Vagina (tissue), 2 donors: Measurements from ENCODE around the gene GUCY1A1.

ENCODE experiments used
- POLR2A ChIP-seq, 2 donors: fragments of 450-650 bp; IDR thresholded peaks; one replicate each; pipeline ENCODE4 v1.6.1; 2017; ENCODE audit warnings: antibody characterized with exemption in 2 of 2, mild to moderate bottlenecking in 2 of 2, moderate library complexity in 2 of 2
- POLR2AphosphoS5 ChIP-seq, 2 donors: sonication (generic); formaldehyde crosslinking; IDR thresholded peaks; one replicate each; pipeline ENCODE4 v1.9.0; 2017; ENCODE audit warnings: antibody characterized with exemption in 2 of 2, mild to moderate bottlenecking in 2 of 2, low read depth in 1 of 2; ENCODE audit not compliant: insufficient read depth in 1 of 2
- TF ChIP-seq, protein P1 (sequence below), 3 experiments: fragments of 450-650 bp in 2 of 3; fragments of 200-600 bp in 1 of 3; sonication (generic) in 1 of 3; IDR thresholded peaks; one replicate each; pipeline ENCODE4 v1.5.1; 2017 to 2019; ENCODE audit warnings: antibody characterized with exemption in 3 of 3, mild to moderate bottlenecking in 2 of 3, moderate library complexity in 2 of 3

DNA sequence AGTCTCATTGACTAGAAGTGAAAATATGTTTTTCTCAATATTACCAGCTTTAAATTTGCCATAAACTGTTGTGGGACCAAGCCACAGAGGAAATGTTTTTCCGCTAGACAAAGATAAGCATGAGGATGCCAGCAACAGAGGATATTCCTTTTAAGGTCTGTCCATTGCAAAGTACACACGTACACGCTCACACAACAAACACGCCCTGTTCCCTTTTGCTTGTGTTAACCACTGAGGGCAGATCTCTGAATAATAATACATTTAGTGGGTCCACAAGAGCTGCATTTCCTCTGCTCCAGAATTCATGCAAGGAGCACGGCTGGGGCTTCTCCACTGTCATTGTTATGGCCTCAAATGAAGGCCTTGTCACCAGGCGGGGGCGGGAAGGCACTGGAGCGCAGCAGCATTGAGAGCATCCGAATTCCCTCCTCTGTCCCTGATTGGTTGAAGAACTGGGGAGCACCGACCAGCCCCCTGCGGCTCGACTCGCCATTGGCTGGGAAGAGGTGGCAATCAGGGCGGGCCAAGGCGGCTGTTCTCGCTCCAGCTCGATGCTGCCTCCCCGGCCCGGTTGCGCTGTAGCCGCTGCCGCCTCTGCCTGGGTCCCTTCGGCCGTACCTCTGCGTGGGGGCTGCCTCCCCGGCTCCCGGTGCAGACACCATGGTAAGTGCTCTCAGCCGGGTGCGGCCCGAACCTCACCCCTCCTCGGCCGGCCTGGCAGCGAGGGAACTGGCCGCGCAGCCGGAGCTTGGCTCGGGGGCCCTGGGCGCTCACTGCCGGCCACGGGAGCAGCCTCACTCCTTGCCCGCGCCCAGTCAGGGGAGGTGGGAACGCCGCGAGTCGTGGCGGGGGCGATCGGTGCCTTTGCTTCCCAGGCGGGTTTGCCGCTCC lies 92.1 kb downstream of the GUCY1A1 start, which contains the start of gene GUCY1B1:
- TF ChIP-seq, protein P1, sequence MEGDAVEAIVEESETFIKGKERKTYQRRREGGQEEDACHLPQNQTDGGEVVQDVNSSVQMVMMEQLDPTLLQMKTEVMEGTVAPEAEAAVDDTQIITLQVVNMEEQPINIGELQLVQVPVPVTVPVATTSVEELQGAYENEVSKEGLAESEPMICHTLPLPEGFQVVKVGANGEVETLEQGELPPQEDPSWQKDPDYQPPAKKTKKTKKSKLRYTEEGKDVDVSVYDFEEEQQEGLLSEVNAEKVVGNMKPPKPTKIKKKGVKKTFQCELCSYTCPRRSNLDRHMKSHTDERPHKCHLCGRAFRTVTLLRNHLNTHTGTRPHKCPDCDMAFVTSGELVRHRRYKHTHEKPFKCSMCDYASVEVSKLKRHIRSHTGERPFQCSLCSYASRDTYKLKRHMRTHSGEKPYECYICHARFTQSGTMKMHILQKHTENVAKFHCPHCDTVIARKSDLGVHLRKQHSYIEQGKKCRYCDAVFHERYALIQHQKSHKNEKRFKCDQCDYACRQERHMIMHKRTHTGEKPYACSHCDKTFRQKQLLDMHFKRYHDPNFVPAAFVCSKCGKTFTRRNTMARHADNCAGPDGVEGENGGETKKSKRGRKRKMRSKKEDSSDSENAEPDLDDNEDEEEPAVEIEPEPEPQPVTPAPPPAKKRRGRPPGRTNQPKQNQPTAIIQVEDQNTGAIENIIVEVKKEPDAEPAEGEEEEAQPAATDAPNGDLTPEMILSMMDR (IDR thresholded peaks at IDR 0.05) = peak in 1 of 3 experiments; percentile 25
- TF ChIP-seq POLR2A (IDR thresholded peaks at IDR 0.05) (peak in 1 of 2 donors; percentile 58), POLR2AphosphoS5 (IDR thresholded peaks at IDR 0.05; ENCODE audit: insufficient read depth in 1 of 2, low read depth in 1 of 2) (peak; percentile 34 to 87)
